Measurements from ENCODE around the gene KIF26A. TPM values are rescaled to one million over a fixed set of nuclear protein-coding genes. Genes with fewer than 3 reads are reported as not detected.

Gene KIF26A
- polyA plus RNA-seq, 1 donor from 2014 or later = 11.2 TPM

GRCh38 chr14:104184506-104184905, 46.1 kb downstream of the KIF26A start:
- Histone ChIP-seq H3K9ac (ENCODE audit: low read length) (no peak overlapping the region), H3K9me3 (ENCODE audit: low read length) (no peaks in the 10 kb centered on the region), H3K79me2 (replicated peaks; ENCODE audit: insufficient read depth, low read length) (no peaks in the 10 kb centered on the region), H3K4me3 (ENCODE audit: low read length) (no peak overlapping the region), H3K27me3 (ENCODE audit: insufficient read depth, low read depth, low read length) (no peaks in the 10 kb centered on the region), H4K20me1 (ENCODE audit: insufficient read depth) (no peaks in the 10 kb centered on the region), H3F3A (ENCODE audit: insufficient read depth, low read length, poor library complexity, severe bottlenecking) (no peaks in the 10 kb centered on the region), H3K27ac (ENCODE audit: low read length) (no peak overlapping the region), H3K9me2 (ENCODE audit: insufficient read depth, low read length) (no peaks in the 10 kb centered on the region), H3K4me2 (ENCODE audit: low read length) (no peak overlapping the region), H3K36me3 (ENCODE audit: insufficient read depth, low read length) (no peaks in the 10 kb centered on the region), H2AFZ (ENCODE audit: low read depth, low read length) (no peak overlapping the region)
- no peak for TF ChIP-seq RAD21 (conservative IDR thresholded peaks at IDR 0.05)
- TF ChIP-seq MXI1 (conservative IDR thresholded peaks at IDR 0.05; ENCODE audit: poor library complexity, severe bottlenecking) = no peak
- TF ChIP-seq EP300 (conservative IDR thresholded peaks at IDR 0.05; ENCODE audit: poor library complexity, severe bottlenecking) = no peak
- no peak for TF ChIP-seq EZH2 (IDR thresholded peaks at IDR 0.05; ENCODE audit: borderline replicate concordance, insufficient read depth, low read length, poor library complexity, severe bottlenecking)
- no peak for TF ChIP-seq TAF1 (IDR thresholded peaks at IDR 0.05; ENCODE audit: low read depth)
- TF ChIP-seq POLR2AphosphoS5 (IDR thresholded peaks at IDR 0.05) = no peak
- no peak for TF ChIP-seq CTCF (IDR thresholded peaks at IDR 0.05; ENCODE audit: poor library complexity, severe bottlenecking)
- no peak for TF ChIP-seq SMC3 (conservative IDR thresholded peaks at IDR 0.05; ENCODE audit: poor library complexity)
- TF ChIP-seq, protein P1, sequence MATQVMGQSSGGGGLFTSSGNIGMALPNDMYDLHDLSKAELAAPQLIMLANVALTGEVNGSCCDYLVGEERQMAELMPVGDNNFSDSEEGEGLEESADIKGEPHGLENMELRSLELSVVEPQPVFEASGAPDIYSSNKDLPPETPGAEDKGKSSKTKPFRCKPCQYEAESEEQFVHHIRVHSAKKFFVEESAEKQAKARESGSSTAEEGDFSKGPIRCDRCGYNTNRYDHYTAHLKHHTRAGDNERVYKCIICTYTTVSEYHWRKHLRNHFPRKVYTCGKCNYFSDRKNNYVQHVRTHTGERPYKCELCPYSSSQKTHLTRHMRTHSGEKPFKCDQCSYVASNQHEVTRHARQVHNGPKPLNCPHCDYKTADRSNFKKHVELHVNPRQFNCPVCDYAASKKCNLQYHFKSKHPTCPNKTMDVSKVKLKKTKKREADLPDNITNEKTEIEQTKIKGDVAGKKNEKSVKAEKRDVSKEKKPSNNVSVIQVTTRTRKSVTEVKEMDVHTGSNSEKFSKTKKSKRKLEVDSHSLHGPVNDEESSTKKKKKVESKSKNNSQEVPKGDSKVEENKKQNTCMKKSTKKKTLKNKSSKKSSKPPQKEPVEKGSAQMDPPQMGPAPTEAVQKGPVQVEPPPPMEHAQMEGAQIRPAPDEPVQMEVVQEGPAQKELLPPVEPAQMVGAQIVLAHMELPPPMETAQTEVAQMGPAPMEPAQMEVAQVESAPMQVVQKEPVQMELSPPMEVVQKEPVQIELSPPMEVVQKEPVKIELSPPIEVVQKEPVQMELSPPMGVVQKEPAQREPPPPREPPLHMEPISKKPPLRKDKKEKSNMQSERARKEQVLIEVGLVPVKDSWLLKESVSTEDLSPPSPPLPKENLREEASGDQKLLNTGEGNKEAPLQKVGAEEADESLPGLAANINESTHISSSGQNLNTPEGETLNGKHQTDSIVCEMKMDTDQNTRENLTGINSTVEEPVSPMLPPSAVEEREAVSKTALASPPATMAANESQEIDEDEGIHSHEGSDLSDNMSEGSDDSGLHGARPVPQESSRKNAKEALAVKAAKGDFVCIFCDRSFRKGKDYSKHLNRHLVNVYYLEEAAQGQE (IDR thresholded peaks at IDR 0.05; ENCODE audit: borderline replicate concordance) = no peak

DNA sequence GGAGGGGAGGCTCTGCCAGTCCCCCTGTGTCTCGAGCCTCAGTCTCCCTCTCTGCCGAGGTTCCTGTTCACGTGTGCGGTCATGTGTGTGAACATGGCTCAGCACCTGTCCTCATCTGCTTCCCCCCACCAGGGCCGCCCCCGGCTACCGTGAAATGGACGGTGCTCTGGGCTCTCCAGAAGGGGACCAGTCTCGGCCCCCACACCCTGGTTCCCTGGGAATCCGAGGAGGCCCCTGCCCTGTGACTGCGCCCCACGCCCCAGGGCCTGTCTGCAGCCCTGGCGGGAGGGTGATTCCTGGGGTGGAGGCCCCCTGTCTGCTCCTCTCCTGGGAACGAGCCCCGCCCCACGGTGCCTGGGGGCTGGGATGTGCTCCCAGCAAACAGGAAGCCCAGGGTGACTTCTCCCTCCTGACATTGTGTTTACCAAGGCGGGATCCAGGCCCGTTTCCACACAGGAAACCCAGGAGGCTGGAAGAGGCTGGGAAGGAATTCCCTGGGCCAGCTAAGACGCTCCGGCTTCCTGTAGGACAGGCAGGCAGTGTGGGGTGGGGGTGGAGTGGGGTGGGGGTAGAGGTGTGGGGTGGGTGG, 46.6 kb downstream of the KIF26A start:
- H3K4me3 ChIP-seq (ENCODE audit: low read length) = no peak overlapping the region
- no peaks in the 10 kb centered on the region for H3K36me3 ChIP-seq (ENCODE audit: insufficient read depth, low read length)
- no peaks in the 10 kb centered on the region for H3K79me2 ChIP-seq (replicated peaks; ENCODE audit: insufficient read depth, low read length)
- H2AFZ ChIP-seq (ENCODE audit: low read depth, low read length) = no peak overlapping the region
- H3K9ac ChIP-seq (ENCODE audit: low read length) = no peak overlapping the region
- no peaks in the 10 kb centered on the region for H3F3A ChIP-seq (ENCODE audit: insufficient read depth, low read length, poor library complexity, severe bottlenecking)
- no peaks in the 10 kb centered on the region for H4K20me1 ChIP-seq (ENCODE audit: insufficient read depth)
- no peak for TF ChIP-seq TAF1 (IDR thresholded peaks at IDR 0.05; ENCODE audit: low read depth)
- no peak for TF ChIP-seq RAD21 (conservative IDR thresholded peaks at IDR 0.05)
- no peak for TF ChIP-seq SMC3 (conservative IDR thresholded peaks at IDR 0.05; ENCODE audit: poor library complexity)
- no peak for TF ChIP-seq CTCF (IDR thresholded peaks at IDR 0.05; ENCODE audit: poor library complexity, severe bottlenecking)
- TF ChIP-seq MXI1 (conservative IDR thresholded peaks at IDR 0.05; ENCODE audit: poor library complexity, severe bottlenecking) = no peak
- TF ChIP-seq, protein P1 (IDR thresholded peaks at IDR 0.05; ENCODE audit: borderline replicate concordance) = no peak
- TF ChIP-seq EZH2 (IDR thresholded peaks at IDR 0.05; ENCODE audit: borderline replicate concordance, insufficient read depth, low read length, poor library complexity, severe bottlenecking) = no peak
- TF ChIP-seq POLR2AphosphoS5 (IDR thresholded peaks at IDR 0.05) = no peak
- TF ChIP-seq EP300 (conservative IDR thresholded peaks at IDR 0.05; ENCODE audit: poor library complexity, severe bottlenecking) = no peak
- no peaks in the 10 kb centered on the region for H3K27me3 ChIP-seq (ENCODE audit: insufficient read depth, low read depth, low read length)
- no peak overlapping the region for H3K27ac ChIP-seq (ENCODE audit: low read length)
- no peaks in the 10 kb centered on the region for H3K9me3 ChIP-seq (ENCODE audit: low read length)
- no peak overlapping the region for H3K4me2 ChIP-seq (ENCODE audit: low read length)
- H3K9me2 ChIP-seq (ENCODE audit: insufficient read depth, low read length) = no peaks in the 10 kb centered on the region
